ENCODE measurements around the gene ADCY7.

ADCY7 gene

DNA sequence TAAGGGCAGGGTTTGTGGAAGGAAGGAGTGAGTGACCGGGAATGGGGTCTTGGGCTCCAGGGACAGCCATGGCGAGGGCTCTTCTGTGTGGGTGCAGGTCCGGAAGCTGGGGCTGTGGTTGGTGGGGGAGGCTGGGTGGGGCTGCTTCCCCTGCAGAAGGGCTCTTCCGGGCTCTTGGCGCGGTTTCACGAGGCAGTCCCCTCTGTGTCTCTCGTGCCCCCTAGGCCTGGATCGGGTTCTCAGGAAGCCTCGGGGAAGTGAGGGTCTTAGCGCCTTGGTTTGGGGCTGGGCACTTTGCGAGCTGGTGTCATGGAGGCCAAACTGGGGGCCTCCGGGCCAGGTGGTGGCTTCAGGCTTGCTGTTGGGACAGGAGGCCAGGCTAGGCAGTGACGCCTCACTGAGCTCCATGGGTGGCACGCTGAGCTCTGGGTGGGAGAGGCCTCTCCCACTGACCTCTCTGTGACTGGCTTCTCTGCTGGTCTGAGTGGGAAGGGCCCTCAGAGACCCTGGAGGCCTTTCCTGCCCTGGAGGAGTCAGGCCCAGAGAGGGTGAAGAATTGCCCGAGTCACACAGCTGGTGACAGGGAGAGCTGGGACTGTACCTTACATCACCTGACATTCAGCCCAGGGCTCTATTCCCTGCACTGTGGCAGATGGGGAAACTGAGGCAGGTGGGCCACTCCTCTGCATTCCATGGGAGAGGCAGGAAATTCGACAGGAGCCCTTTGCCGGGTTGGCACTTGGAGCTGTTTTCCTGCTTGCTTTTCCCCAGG is 8.2 kb downstream of the ADCY7 start:
- POLR2A ChIA-PET: no interaction called here
- TF ChIP-seq NFRKB (IDR thresholded peaks at IDR 0.05) (no peak), ARNT (IDR thresholded peaks at IDR 0.05) (no peak), LEF1 (IDR thresholded peaks at IDR 0.05; ENCODE audit: borderline replicate concordance) (no peak), ZNF384 (IDR thresholded peaks at IDR 0.05) (no peak), SUZ12 (IDR thresholded peaks at IDR 0.05) (no peak), L3MBTL2 (conservative IDR thresholded peaks at IDR 0.05) (no peak), FOXA1 (IDR thresholded peaks at IDR 0.05) (no peak), TARDBP (IDR thresholded peaks at IDR 0.05) (no peak), HDGF (IDR thresholded peaks at IDR 0.05; ENCODE audit: borderline replicate concordance) (no peak), BHLHE40 (IDR thresholded peaks at IDR 0.05; ENCODE audit: borderline replicate concordance) (no peak), FOXK2 (IDR thresholded peaks at IDR 0.05) (no peak)
- TF ChIP-seq, protein P1, sequence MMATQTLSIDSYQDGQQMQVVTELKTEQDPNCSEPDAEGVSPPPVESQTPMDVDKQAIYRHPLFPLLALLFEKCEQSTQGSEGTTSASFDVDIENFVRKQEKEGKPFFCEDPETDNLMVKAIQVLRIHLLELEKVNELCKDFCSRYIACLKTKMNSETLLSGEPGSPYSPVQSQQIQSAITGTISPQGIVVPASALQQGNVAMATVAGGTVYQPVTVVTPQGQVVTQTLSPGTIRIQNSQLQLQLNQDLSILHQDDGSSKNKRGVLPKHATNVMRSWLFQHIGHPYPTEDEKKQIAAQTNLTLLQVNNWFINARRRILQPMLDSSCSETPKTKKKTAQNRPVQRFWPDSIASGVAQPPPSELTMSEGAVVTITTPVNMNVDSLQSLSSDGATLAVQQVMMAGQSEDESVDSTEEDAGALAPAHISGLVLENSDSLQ (IDR thresholded peaks at IDR 0.05): no peak
- no peak for DNase-seq (ENCODE audit: extremely low spot score)
- CTCF ChIA-PET: no interaction called here

DNA sequence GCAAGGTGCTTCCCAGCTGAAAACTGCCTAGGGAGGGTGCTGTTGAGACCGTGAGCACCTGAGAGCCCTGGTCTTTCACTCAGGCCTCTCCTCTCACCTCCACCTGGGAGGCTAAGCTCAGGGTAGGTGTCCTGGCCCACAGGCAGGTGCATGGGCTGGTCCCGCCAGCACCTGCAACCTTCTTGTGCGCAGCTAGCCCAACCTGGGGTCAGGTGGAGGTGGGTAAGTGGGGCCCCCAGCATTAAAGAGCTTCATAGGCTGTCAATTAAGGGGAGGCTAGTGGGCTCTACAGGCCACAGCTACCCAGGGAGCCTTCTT is 8.7 kb downstream of the ADCY7 start:
- ChIA-PET CTCF (interaction anchor here (0.5 kb wide), 1 partner anchor 67 kb away, joined by 3 read pairs; no protein-coding TSS in a partner anchor), POLR2A (no interaction called here)
- TF ChIP-seq L3MBTL2 (conservative IDR thresholded peaks at IDR 0.05) (no peak), NFRKB (IDR thresholded peaks at IDR 0.05) (no peak), ZNF384 (IDR thresholded peaks at IDR 0.05) (no peak), ELF4 (IDR thresholded peaks at IDR 0.05) (no peak), FOXA1 (IDR thresholded peaks at IDR 0.05) (no peak), SUZ12 (IDR thresholded peaks at IDR 0.05) (no peak), ARNT (IDR thresholded peaks at IDR 0.05) (no peak), BHLHE40 (IDR thresholded peaks at IDR 0.05; ENCODE audit: borderline replicate concordance) (no peak), CTBP1 (IDR thresholded peaks at IDR 0.05; ENCODE audit: borderline replicate concordance) (no peak), FOXK2 (IDR thresholded peaks at IDR 0.05) (no peak)
- TF ChIP-seq, protein P1 (IDR thresholded peaks at IDR 0.05): no peak
- DNase-seq (ENCODE audit: extremely low spot score): no peak

DNA sequence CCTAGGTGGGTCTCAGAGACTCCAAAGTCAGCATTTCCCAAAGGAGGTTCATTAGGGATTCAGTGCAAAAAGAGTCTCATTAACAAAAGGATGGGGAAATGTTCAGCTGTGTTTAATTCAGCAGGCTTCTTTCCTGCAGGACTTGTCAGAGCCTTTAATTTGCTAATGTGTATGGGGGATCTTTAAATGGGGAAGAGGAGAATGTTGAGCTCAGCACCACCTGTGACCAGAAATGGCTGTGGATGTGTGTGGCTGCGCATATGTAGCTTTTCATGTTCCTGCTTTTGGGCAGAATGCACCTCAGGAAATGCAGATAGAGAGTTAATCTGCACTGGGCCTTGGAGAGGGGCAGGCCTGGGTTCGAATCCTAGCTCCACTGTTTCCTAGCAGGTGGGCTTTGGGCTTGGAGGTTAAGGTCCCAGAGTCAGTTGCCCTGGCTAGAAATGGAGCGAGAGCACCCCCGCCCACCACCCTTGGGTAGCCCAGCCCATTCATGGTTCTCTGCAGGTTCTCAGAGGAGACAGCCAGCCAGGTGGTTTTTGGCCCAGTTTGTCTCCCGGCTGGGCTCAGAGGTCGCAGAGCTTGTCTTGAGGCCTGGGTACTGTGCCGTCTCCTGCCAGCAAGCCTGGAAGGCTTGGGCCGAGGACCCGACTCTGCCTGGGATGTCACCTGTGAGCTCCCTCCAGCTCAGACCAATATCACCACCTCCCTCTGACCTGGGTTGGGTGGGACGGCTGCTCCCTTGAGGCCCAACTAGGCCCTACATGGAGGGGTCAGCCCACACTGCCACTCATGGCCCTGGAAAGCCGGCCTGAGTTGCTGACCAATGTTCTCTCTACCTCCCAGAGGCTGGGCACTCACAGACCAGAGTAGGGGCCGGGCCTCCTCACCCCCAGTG is 9.3 kb downstream of the ADCY7 start:
- no peak for DNase-seq (ENCODE audit: extremely low spot score)
- TF ChIP-seq ZNF384 (IDR thresholded peaks at IDR 0.05) (no peak), ELF4 (IDR thresholded peaks at IDR 0.05) (no peak), BHLHE40 (IDR thresholded peaks at IDR 0.05; ENCODE audit: borderline replicate concordance) (no peak), SUZ12 (IDR thresholded peaks at IDR 0.05) (no peak), SP1 (IDR thresholded peaks at IDR 0.05) (no peak), FOXK2 (IDR thresholded peaks at IDR 0.05) (no peak), TARDBP (IDR thresholded peaks at IDR 0.05) (no peak), FOXM1 (IDR thresholded peaks at IDR 0.05; ENCODE audit: borderline replicate concordance) (no peak), HDGF (IDR thresholded peaks at IDR 0.05; ENCODE audit: borderline replicate concordance) (no peak), ARNT (IDR thresholded peaks at IDR 0.05) (no peak), CTBP1 (IDR thresholded peaks at IDR 0.05; ENCODE audit: borderline replicate concordance) (no peak), FOXA1 (IDR thresholded peaks at IDR 0.05) (no peak)
- TF ChIP-seq, protein P1 (IDR thresholded peaks at IDR 0.05): no peak
- CTCF ChIA-PET: interaction anchor here (0.5 kb wide), 1 partner anchor 66 kb away, joined by 3 read pairs; no protein-coding TSS in a partner anchor
- POLR2A ChIA-PET: no interaction called here

DNA sequence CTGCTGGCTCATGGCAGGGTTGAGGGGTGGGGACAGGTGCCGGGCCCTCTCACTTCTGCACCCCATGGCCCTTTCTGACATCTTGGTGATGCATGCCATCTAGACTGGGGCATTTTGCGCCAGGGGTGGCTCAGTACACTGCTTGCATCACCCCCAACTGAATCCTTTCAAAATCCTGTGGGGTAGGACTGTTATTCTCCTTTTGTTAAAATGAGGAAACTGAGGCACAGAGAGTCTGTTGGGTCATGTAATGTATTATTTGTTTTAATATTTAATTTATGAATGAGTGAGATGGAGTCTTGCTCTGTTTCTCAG is 9.9 kb downstream of the ADCY7 start:
- CTCF ChIA-PET: no interaction called here
- no peak for TF ChIP-seq FOXK2 (IDR thresholded peaks at IDR 0.05)
- TF ChIP-seq TARDBP (IDR thresholded peaks at IDR 0.05): no peak
- TF ChIP-seq CTBP1 (IDR thresholded peaks at IDR 0.05; ENCODE audit: borderline replicate concordance): no peak
- no peak for TF ChIP-seq L3MBTL2 (conservative IDR thresholded peaks at IDR 0.05)
- no peak for TF ChIP-seq HDGF (IDR thresholded peaks at IDR 0.05; ENCODE audit: borderline replicate concordance)
- no peak for TF ChIP-seq SUZ12 (IDR thresholded peaks at IDR 0.05)
- no peak for TF ChIP-seq SP1 (IDR thresholded peaks at IDR 0.05)
- TF ChIP-seq BHLHE40 (IDR thresholded peaks at IDR 0.05; ENCODE audit: borderline replicate concordance): no peak
- no peak for TF ChIP-seq FOXA1 (IDR thresholded peaks at IDR 0.05)
- TF ChIP-seq ARNT (IDR thresholded peaks at IDR 0.05): no peak
- no peak for TF ChIP-seq ELF4 (IDR thresholded peaks at IDR 0.05)
- POLR2A ChIA-PET: no interaction called here
- no peak for DNase-seq (ENCODE audit: extremely low spot score)

DNA sequence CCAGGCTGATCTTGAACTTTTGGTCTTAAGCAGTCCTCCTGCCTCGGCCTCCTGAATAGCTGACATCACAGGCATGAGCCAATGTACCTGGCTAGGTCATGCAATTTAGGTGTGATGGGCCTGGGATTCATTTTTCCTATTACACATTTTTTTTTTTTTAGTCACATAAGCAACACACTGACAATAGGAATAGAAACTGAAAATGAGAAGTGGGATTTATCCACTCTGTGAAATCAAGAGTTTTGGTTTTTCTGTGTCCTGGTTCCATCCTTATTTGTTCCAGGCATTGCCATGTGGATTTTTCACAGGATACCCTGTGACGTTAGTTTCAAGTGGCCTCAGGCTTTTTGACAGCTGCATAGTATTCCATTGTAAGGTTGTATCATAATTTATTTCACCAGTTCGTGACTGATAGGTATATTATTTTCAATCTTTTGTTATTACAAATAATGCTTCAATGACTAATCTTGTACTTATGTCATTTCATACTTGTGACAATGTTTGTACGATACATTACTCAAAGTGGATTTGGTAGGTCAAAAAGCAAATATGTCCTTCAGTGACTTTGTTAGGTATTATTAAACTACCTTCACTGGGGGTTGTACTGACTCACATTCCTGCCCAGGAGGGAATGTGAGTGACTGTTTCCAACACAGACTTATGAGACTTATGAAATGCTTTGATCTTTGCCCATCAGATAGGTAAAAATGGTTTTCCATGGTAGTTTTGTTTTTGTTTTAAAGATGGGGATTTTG is 10.6 kb downstream of the ADCY7 start:
- ChIA-PET POLR2A (no interaction called here), CTCF (no interaction called here)
- TF ChIP-seq ARNT (IDR thresholded peaks at IDR 0.05): no peak
- TF ChIP-seq, protein P1 (IDR thresholded peaks at IDR 0.05): no peak
- no peak for TF ChIP-seq NFRKB (IDR thresholded peaks at IDR 0.05)
- no peak for TF ChIP-seq FOXA1 (IDR thresholded peaks at IDR 0.05)
- TF ChIP-seq LEF1 (IDR thresholded peaks at IDR 0.05; ENCODE audit: borderline replicate concordance): no peak
- TF ChIP-seq FOXK2 (IDR thresholded peaks at IDR 0.05): no peak
- no peak for TF ChIP-seq HDGF (IDR thresholded peaks at IDR 0.05; ENCODE audit: borderline replicate concordance)
- TF ChIP-seq BHLHE40 (IDR thresholded peaks at IDR 0.05; ENCODE audit: borderline replicate concordance): no peak
- no peak for TF ChIP-seq FOXM1 (IDR thresholded peaks at IDR 0.05; ENCODE audit: borderline replicate concordance)
- no peak for TF ChIP-seq ZNF384 (IDR thresholded peaks at IDR 0.05)
- TF ChIP-seq TARDBP (IDR thresholded peaks at IDR 0.05): no peak
- TF ChIP-seq CTBP1 (IDR thresholded peaks at IDR 0.05; ENCODE audit: borderline replicate concordance): no peak
- TF ChIP-seq L3MBTL2 (conservative IDR thresholded peaks at IDR 0.05): no peak
- TF ChIP-seq SP1 (IDR thresholded peaks at IDR 0.05): no peak
- no peak for TF ChIP-seq SUZ12 (IDR thresholded peaks at IDR 0.05)
- no peak for TF ChIP-seq ELF4 (IDR thresholded peaks at IDR 0.05)
- no peak for DNase-seq (ENCODE audit: extremely low spot score)
